NCI-H446 treated with DMSO at 0.1 percent for 48 hours (cell line): Measurements from ENCODE around the gene NPR2.

Experiments
- DNase-seq: peaks from one replicate; lab custom pipeline; 2025; lab: John Stamatoyannopoulos, UW

NPR2 gene

DNA sequence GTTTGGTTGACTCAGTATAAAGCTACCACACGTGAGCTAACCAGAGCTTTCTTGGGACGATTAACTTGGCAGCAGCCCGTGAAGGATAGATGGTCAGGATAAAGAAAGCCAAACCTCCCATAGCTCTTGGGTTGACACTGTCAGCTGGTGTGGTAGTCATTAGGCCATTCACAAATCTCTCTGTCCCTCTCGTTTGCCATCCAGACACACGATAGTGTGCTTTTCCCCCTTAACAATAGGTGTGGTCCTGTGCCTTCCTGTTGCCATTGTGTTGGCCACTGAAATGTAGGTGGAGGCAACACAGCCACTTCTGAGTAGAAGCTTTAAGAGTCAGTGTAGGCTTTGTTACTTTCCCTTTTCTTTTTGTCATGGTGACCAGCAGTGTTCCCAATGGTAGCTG lies 67.1 kb downstream of the NPR2 start:
- no peak for DNase-seq
